Esophagus (tissue), 2 donors: ENCODE measurements around the gene ADIPOR2. TPM values are rescaled to one million over a fixed set of nuclear protein-coding genes. Genes with fewer than 3 reads are reported as not detected.
"Not testable (repeated sequence)": the region's sequence is repeated elsewhere in the genome, so short reads cannot be mapped to it uniquely, and the experiment has no call there.

ENCODE experiments used
- H3K27ac ChIP-seq, 2 donors: one replicate each; pipeline ENCODE4 v1.5.1; 2013; ENCODE audit warnings: low read depth in 2 of 2, mild to moderate bottlenecking in 2 of 2, inconsistent platforms in 1 of 2, low read length in 1 of 2, moderate library complexity in 1 of 2
- H3K27me3 ChIP-seq, 2 donors: one replicate each; pipeline ENCODE4 v1.6.1; 2013; ENCODE audit warnings: low read length in 2 of 2, control low read depth in 1 of 2, mild to moderate bottlenecking in 1 of 2; ENCODE audit not compliant: insufficient read depth in 2 of 2, control insufficient read depth in 1 of 2
- H3K36me3 ChIP-seq, 2 donors: one replicate each; pipeline ENCODE4 v1.6.1; 2013; ENCODE audit warnings: low read length in 1 of 2; ENCODE audit not compliant: control insufficient read depth in 2 of 2, insufficient read depth in 2 of 2
- H3K4me1 ChIP-seq, 2 donors: one replicate each; pipeline ENCODE4 v1.6.1; 2013; ENCODE audit warnings: low read length in 1 of 2; ENCODE audit not compliant: control insufficient read depth in 2 of 2, insufficient read depth in 2 of 2
- H3K4me3 ChIP-seq, 2 donors: one replicate each; pipeline ENCODE4 v1.5.1; 2013; ENCODE audit warnings: low read length in 2 of 2, mild to moderate bottlenecking in 2 of 2, low read depth in 1 of 2, moderate library complexity in 1 of 2
- H3K9me3 ChIP-seq, 2 donors: one replicate each; pipeline ENCODE4 v1.6.1; 2013; ENCODE audit warnings: mild to moderate bottlenecking in 2 of 2, low read depth in 1 of 2, low read length in 1 of 2, moderate library complexity in 1 of 2; ENCODE audit not compliant: control insufficient read depth in 2 of 2, insufficient read depth in 1 of 2
- WGBS, 2 donors: extraction: QIAGEN DNeasy Blood & Tissue Kit; methylation state at CpG; one replicate each; pipeline ENCODE4 v1.1.7; 2013; 5-methylcytosine and 5-hydroxymethylcytosine counted together
- polyA plus RNA-seq, 2 donors: library from polyadenylated mRNA; stranded (reverse); fragments of 200-250 nt; gene quantifications; one replicate each; pipeline ENCODE4 v1.2.3, GENCODE V29; 2013
- donor health status: healthy with polysubstance abuse.
- donor health status: Bipolar disorder and iron deficiency.

The ADIPOR2 gene
- polyA plus RNA-seq, 2 donors: 29.9 to 33.7 TPM

DNA sequence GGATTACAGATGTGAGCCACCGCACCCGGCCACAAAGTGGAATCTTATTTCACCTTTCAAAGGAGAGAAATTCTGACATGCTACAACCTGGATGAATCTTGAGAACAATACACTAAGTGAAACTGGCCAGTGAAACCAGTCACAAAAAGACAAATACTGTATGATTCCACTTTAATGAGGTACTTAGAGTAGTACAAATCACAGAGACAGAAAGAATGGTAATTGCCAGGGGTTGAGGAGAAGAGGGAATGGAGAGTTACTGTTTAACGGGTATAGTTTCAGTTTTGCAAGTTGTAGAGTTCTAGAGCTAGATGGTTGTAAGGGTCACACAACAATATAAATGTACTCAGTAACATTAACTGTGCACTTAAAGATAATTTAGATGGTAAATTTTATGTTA is 33.4 kb downstream of the ADIPOR2 start:
- Histone ChIP-seq H3K27me3 (no peaks in the 10 kb centered on the region), H3K9me3 (peaks cover 0 to 2% of the 10 kb centered on the region in 2 donors), H3K4me3 (no peak overlapping the region), H3K4me1 (peaks cover 0 to 2% of the 10 kb centered on the region in 2 donors), H3K27ac (no peak overlapping the region), H3K36me3 (peaks cover 0 to 3% of the 10 kb centered on the region in 2 donors)
- 86 to 92% methylated on average over 3 of the region's 3 CpGs for WGBS, 2 donors

DNA sequence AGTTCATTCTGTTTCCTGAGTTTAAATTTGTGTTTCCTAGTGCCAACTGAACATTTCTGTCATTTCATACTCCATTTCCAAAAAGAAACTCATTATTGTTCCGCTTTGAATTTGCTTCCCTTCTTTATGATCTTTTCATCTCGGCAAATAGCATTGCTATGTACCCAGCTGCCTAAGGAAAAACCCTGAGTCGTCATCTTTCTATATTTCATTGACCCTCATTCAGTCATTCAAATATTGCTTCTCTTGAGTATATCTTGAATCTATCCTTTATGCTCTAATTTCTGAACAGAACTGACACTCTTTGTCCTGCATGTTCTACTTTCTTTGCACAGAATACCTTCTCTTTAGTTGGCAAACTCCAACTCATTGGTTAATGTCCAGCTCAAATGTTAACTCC is 35.9 kb downstream of the ADIPOR2 start:
- Histone ChIP-seq H3K9me3 (peaks cover 0 to 2% of the 10 kb centered on the region in 2 donors), H3K27ac (no peak overlapping the region), H3K4me3 (no peak overlapping the region), H3K36me3 (peaks cover 0 to 3% of the 10 kb centered on the region in 2 donors), H3K27me3 (no peaks in the 10 kb centered on the region), H3K4me1 (peaks cover 0 to 2% of the 10 kb centered on the region in 2 donors)
- WGBS, 2 donors: 85 to 87% methylated on average over 3 of the region's 3 CpGs

DNA sequence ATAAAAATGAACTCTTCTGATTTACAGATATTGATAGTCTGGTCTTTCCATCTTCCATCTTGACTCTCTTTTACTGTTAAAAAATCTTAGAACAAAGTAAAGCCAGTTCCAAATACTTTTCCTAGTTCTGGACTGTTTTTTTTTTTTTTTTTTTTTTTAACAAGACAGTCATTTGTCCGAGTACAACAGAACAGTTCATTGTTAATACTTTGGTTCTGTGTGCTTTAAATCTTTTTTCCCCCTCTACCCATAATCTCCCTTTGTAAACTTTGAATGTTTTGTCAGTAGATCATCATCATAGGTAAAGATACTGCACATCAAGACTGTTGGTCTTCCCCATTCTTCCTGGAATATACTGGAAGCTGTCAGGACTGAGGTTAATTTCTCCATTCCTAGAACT is 38.0 kb downstream of the ADIPOR2 start:
- Histone ChIP-seq H3K4me3 (no peak overlapping the region), H3K27me3 (no peaks in the 10 kb centered on the region), H3K9me3 (peaks cover 0 to 2% of the 10 kb centered on the region in 2 donors), H3K27ac (no peak overlapping the region), H3K36me3 (peaks cover 0 to 3% of the 10 kb centered on the region in 2 donors), H3K4me1 (peaks cover 0 to 2% of the 10 kb centered on the region in 2 donors)
- WGBS, 2 donors: 85 to 86% methylated on average over 1 of the region's 1 CpG

DNA sequence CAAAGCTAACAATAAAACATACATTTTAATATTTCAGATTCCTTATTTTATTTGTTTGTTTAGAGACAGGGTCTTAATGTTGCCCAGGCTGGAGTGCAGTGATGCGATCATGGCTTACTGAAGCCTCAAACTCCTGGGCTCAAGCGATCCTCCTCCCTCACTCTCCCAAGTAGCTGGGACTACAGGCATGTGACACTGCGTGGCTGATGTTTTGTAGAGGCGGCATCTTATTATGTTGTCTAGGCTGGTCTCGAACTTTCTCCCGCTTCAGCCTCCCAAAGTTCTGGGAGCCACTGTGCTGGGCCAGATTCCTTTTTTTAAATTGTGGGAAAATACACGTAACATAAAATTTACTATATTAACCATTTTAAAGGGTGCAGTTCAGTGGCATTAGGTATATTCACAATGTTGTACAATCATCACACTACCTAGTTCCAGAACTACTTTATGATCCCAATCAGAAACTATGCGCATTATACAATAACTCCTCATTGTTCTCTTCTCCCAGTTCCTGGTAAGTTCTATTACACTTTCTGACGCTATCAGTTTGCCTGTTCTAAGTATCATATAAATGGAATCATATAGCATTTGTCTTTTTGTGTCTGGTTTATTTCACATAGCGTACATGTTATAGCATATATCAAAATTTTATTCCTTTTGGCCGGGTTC is 40.3 kb downstream of the ADIPOR2 start:
- WGBS, 2 donors: 97 to 98% methylated on average over 11 of the region's 11 CpGs
- Histone ChIP-seq H3K27ac (no peak overlapping the region), H3K9me3 (no peaks in the 10 kb centered on the region), H3K4me1 (peaks cover 0 to 2% of the 10 kb centered on the region in 2 donors), H3K4me3 (no peak overlapping the region), H3K36me3 (peaks cover 0 to 3% of the 10 kb centered on the region in 2 donors), H3K27me3 (no peaks in the 10 kb centered on the region)

DNA sequence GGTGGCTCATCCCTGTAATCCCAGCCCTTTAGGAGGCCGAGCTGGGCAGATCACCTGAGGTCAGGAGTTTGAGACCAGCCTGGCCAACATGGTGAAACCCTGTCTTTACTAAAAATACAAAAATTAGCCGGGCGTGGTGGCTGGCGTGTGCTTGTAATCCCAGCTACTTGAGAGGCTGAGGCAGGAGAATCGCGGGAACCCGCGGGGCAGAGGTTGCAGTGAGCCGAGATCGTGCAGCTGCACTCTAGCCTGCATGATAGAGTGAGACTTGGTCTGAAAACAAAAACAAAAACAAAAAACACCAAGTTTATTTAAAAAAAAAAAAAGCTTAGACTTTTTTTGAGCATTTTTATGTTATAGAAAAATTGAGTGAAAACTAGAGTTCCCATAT is 40.8 kb downstream of the ADIPOR2 start:
- not testable (repeated sequence) for H3K4me3 ChIP-seq, H3K4me1 ChIP-seq, H3K27ac ChIP-seq, H3K9me3 ChIP-seq, H3K36me3 ChIP-seq, H3K27me3 ChIP-seq
- WGBS, 2 donors: 94% methylated on average over 10 of the region's 10 CpGs

DNA sequence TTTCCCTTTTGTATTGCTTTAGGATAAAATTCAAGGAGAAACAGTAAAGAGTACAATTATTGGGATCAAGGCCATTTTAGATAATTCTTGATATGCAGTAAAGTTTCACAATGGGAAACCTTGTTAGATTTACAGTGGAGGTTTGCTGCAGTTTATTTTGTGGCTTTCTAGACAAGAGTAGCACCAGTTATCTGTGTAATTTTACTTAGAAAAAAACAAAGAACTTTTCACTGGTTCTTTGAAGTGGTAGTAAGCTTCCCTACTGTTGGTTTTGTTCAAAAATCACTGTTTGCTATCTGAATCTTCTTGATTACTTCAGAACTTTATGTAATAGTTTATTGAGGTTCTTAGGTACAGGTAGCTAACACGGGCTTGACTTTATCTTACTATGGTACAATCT is 42.0 kb downstream of the ADIPOR2 start:
- no peaks in the 10 kb centered on the region for H3K27me3 ChIP-seq
- no peaks in the 10 kb centered on the region for H3K9me3 ChIP-seq
- H3K4me3 ChIP-seq: no peak overlapping the region
- no peaks in the 10 kb centered on the region for H3K4me1 ChIP-seq
- H3K36me3 ChIP-seq: no peaks in the 10 kb centered on the region
- H3K27ac ChIP-seq: no peak overlapping the region
- WGBS, 2 donors: 63 to 76% methylated on average over 1 of the region's 1 CpG

DNA sequence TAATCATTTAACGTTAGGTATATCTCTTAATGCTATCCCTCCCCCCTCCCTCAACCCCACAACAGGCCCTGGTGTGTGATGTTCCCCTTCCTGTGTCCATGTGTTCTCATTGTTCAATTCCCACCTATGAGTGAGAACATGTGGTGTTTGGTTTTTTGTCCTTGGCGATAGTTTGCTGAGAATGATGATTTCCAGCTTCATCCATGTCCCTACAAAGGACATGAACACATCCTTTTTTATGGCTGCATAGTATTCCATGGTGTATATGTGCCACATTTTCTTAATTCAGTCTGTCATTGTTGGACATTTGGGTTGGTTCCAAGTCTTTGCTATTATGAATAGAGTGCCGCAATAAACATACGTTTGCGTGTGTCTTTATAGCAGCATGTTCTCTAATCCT is 42.8 kb downstream of the ADIPOR2 start:
- 95 to 96% methylated on average over 5 of the region's 5 CpGs for WGBS, 2 donors
- H3K27ac ChIP-seq, H3K4me3 ChIP-seq, H3K27me3 ChIP-seq, H3K36me3 ChIP-seq, H3K9me3 ChIP-seq, H3K4me1 ChIP-seq: not testable (repeated sequence)

DNA sequence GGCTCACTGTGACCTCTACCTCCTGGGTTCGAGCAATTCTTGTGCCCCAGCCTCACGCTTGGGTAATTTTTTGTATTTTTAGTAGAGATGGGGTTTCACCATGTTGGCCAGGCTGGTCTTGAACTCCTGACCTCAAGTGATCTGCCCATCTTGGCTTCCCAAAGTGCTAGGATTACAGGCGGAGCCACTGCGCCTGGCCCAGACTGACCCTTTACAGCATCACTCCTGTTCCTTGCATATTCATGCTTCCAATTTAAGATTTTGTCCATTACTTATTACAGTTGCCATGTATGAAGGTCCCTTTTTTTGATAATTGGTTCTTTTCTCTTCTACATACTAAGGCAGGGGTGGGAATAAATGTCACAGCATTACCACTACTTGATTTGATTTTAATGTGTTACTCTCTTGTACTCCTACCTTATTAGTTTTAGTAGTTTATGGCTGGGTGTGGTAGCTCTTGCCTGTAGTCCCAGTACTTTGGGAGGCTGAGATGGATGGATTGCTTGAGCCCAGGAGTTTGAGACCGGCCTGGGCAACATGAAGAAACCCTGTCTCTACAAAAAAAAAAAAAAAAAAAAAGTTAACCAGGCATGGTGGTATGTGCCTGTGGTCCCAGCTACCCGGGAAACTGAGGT is 46.9 kb downstream of the ADIPOR2 start:
- no peaks in the 10 kb centered on the region for H3K9me3 ChIP-seq
- no peaks in the 10 kb centered on the region for H3K27me3 ChIP-seq
- H3K27ac ChIP-seq: no peak overlapping the region
- H3K4me3 ChIP-seq: no peak overlapping the region
- no peaks in the 10 kb centered on the region for H3K36me3 ChIP-seq
- no peaks in the 10 kb centered on the region for H3K4me1 ChIP-seq
- WGBS, 2 donors: 88 to 94% methylated on average over 6 of the region's 6 CpGs

DNA sequence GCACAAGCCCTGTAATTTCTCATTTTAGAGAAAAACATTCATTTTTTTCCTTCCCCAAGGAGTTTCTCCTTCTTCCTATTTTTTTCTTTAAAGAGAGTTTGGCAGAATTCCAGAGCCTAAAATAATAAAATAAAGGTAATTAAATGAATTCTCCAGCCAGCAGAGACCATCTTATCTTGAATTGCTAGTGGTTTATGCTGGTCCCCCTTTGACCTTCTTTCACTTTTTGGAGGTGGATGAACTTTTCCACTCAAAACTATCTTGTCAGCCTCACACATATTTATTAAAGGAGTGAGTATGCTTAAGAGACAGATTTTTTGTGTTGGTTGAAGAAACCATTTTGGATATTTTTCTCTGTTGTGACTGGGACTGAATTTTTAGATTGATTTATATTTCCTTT is 47.6 kb downstream of the ADIPOR2 start:
- no peaks in the 10 kb centered on the region for H3K27me3 ChIP-seq
- H3K4me3 ChIP-seq: no peak overlapping the region
- H3K27ac ChIP-seq: no peak overlapping the region
- no peaks in the 10 kb centered on the region for H3K36me3 ChIP-seq
- no peaks in the 10 kb centered on the region for H3K4me1 ChIP-seq
- no peaks in the 10 kb centered on the region for H3K9me3 ChIP-seq

DNA sequence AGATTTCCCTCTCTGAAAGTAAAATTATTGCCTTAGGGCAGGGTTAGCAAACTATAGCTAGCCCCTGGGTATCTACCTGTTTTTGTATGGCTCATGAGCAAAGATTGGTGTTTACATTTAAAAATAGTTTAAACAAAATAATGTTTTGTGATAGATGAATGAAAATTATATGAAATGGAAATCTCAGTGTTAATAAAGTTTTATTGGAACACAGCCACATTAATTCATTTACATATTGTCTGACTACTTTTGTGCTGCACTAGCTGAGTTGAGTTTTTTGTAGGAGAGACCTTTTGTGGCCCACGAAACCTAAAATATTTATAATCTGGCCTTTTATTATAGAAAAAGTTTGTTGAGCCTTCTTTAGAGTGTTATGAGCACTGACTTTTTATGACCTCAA is 48.5 kb downstream of the ADIPOR2 start:
- Histone ChIP-seq H3K9me3 (no peaks in the 10 kb centered on the region), H3K27me3 (no peaks in the 10 kb centered on the region), H3K4me1 (no peaks in the 10 kb centered on the region), H3K27ac (no peak overlapping the region), H3K36me3 (no peaks in the 10 kb centered on the region), H3K4me3 (no peak overlapping the region)
- 95 to 98% methylated on average over 1 of the region's 1 CpG for WGBS, 2 donors
